GM18511 (cell line): Measurements from ENCODE around the gene VSTM4.

Source experiments
- ATAC-seq: cut with Tn5 transposase; IDR thresholded peaks from one replicate; pipeline ENCODE4 v1.9.1; 2021; ENCODE audit warnings: mild to moderate bottlenecking, moderate library complexity; ENCODE audit not compliant: unreplicated experiment

The VSTM4 gene

DNA sequence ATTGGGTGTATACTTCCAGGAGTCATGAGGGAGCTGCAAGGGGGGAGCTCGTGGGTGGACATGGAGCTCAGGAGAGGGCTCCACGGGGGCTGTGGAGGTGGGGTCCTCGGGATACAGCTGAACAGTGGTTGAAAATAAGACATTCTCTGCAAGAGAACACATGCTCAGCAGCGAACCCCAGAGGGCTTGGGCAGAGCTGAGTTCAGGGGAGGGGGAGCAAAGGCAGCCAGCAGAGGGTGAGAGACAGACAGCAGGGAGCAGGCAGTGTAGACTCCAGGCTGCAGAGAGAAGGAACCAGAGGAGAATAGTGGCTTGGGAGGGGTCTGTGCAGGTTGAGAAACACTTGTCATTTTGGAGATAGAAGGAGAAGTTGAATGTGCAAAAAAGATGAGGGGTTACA lies 102.7 kb downstream of the VSTM4 start:
- ATAC-seq = no peak

DNA sequence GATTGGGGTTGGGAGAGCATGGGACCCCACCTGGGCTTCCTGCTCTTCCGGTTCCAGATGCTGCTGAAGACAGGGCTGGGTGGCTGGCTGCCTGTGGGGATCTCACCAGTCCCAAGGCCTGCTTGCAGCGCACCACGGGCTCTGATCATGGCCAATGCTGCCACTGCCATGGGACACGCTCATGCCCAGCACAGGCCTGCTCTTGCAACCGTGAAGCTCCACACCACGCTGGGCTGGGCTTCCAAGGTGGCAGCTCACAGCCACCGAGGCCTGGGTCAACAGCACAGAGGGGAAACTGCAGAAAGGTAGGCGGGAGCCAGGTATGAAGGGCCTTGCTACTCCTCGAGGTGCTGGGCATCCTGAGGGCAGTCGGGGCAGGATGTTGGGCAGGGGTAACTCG lies 103.6 kb downstream of the VSTM4 start:
- no peak for ATAC-seq

DNA sequence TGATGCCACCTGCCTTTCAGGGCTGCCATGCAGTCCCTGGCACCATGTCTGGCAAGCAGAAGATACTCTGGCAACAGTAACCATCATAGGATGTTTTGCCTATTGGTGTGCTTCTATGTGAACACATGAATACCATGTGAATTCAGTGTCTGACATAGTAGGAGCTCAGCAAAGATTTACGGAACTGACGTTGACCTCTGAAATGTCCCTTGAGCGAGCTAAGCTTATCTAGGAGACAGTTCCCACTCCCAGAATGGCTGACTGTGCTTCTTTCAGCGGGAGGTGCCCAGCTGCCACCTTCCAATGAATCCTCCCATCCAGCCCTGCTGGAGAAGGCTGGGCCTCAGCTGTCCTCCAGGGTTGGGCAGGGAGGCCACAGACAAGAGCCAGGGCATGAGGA lies 104.5 kb downstream of the VSTM4 start:
- no peak for ATAC-seq

DNA sequence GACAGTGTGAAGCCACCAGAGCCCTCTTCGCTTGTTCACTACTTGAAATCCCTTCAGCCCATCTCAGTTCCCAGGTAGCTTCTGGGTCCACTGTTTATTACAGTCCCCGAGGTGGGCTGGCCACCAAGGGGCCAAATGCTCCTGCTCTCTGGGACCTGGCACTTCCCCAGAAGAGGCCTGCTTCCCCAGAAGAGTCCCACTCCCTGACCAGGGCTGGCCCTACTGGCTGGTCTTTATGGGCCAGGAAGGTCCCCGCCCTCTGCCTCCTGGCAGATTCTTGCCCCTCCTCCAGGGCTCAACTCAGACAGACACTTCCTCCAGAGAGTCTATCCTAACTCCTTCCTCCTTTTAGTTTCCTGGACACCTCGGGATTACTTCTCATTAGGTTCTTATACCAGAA lies 105.0 kb downstream of the VSTM4 start:
- ATAC-seq = no peak

DNA sequence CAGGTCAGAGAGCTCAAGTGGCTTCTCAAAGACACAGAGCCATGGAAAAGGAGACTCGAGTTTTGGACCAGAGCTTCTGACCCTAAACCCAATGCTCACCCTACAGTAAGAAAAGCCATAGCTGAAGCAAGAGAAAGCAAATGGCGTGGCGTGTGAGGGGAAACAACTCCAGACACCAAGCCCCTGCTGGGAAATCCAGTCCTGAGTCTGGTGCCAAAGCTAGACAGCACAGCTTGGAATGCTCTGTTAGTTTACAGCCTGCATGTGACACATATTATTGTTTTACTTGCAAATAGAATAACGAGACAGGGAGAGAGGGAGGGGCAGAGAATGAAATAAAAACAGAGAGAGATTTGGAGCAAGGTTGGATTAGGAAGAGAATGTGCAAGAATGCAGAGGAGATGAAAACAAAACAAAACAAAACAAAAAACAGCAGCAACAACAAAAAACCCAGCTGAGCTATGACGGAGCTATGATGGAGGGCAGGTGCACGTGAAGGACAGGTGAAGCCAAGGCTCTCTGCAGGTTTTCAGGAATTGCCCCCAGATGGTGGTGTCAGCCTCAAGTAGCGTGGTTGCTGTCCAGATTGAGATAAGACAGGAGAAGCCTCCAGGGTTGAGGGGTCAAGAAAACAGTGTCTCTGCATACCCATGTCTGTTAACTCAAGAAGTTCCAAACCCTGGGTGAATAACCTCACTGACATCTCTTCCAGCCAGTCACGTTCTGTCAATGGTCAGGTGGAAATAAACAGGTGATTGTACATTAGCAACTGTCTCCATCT lies 105.9 kb downstream of the VSTM4 start:
- no peak for ATAC-seq

DNA sequence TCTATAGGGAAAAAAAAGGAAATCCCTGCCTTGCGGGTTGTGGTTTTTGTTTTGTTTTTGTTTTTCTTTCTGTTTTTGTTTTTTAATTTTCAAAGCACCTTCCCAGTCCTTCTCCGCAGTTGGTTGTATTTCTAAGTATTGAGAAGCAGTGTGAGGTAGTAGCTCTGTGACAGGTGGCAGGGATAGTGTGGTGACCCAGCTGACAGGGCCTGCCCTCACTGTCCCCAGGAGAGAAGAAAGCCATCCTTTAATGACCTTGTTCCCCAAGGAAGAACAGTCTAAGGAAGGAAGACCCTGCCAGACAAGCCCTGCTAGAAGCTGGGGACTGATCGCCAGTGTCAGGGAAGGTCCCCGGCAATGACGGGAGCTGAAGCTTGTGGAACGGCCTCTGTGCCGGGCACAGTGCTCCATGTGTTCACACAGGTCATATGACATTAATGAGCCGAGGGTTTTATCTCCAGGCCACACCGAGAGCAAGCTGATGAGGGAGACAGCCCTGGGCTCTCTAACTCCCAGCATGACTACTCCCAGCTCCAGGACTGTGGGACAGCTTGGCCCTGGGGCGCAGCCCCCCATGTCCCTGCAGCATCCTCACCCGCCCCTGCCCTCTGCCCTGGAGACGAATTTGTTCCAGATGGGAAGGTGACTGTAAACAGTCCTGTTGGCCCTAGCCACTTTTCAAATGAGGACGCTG lies 106.7 kb downstream of the VSTM4 start:
- no peak for ATAC-seq

DNA sequence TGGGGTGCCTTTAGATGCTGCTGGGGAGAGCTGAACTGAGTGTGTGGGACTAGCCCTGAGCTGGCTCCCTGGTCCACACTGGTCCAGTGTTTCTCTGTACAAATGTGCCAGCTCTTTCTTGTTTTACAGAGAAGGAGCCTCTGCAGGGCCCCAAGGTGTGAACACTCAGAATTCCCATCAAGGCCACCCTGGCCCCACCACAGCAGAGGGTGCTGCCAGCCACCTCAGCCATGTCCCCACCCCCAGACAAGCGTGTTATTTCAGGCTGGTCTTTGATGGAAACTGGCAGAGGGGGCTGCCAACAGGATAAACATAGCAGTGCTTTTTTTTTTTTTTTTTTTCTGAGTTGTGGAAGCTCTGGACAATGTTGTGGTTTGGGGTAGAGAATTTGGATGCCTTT lies 107.2 kb downstream of the VSTM4 start:
- no peak for ATAC-seq

DNA sequence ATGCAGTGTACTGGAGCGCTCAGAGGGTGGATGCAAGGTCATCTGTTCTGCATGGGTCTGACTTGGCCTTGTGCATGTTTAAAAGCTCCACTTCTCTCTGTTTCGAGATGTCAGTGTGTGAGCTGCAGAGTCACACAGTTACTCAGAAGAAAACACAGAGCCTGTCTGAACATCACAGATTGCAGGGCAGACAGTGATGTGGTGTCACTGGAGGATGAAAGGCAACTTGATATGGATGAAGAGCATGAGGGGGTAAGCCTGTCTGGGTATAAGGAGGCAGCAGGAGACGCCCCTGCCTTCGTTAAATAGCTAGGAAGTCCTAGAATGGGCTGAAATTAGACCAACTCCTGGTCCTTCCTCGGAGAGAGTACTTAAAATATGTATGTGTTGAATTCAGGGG lies 108.2 kb downstream of the VSTM4 start:
- ATAC-seq = no peak

DNA sequence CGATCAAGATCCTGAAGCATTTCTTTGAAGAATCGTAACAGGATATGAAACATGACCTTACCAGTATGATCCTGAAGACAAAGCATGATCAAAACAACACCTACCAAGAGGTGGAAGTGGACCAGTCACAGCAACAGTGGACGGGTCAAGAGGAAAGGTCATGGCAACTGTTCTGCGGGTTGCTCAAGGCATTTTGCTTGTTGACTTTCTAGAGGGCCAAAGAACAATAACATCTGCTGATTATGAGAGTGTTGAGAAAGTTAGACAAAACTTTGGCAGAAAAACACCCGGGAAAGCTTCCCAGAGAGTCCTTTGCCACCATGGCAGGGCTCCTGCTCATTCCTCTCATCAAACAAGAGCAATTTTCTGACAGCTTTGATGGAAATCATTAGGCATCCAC lies 110.1 kb downstream of the VSTM4 start:
- ATAC-seq = no peak

DNA sequence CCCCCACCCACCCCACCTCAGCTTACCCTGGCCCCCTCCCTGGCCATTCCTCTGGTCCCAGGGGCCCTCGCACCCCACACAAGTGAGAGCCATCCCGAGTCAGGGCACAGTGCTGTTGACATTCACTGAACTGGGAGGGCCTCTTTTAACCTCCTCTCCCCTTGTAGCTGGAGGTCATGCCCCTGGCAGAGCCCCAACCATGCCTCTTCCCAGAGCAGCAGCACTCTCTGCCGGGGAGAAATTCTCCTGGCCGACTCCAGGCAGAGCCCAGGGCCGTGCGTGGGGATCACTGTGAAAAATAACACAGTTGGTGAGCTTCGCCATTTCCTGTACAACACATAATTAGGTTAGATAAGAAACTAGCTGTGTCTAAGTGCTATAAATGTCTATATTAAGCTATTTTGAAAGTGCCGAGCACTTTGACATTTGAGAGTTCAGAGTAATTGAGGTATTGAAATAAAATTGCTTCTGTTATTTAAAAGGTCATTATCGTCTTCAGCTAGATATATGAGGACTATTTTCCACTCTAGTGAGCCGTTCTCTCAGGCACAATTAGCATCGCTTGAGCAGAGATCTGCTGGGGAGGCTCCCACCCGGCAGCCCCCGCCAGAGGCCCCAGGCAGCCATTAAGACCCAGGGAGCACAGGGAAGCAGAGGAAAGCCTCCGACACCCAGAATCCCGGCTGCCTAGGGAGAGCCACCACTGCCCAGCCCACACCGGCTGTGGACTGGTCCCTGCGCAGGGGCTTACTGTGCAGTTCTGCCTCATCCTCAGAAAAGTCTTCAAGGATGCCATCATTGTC lies 113.3 kb downstream of the VSTM4 start:
- ATAC-seq = no peak

DNA sequence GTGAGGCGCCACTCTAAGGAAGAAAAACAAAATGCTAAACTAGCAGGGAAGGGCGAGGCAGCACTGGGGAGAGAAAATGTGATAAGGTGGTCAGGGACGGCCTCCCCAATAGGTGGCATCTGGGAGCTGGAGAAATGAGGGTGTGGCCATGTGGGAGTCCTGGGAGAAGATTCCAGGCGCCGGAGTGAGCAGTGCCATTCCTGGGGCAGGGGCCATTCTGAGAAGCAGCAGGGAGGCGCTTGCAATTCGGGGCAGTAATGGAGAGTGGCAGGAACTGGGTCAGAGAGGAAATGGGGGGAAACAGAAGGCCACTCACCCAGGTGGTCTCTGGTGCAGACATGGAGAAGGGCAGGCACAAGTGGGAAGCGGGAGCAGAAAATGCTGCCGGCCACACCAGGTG lies 113.9 kb downstream of the VSTM4 start:
- no peak for ATAC-seq

DNA sequence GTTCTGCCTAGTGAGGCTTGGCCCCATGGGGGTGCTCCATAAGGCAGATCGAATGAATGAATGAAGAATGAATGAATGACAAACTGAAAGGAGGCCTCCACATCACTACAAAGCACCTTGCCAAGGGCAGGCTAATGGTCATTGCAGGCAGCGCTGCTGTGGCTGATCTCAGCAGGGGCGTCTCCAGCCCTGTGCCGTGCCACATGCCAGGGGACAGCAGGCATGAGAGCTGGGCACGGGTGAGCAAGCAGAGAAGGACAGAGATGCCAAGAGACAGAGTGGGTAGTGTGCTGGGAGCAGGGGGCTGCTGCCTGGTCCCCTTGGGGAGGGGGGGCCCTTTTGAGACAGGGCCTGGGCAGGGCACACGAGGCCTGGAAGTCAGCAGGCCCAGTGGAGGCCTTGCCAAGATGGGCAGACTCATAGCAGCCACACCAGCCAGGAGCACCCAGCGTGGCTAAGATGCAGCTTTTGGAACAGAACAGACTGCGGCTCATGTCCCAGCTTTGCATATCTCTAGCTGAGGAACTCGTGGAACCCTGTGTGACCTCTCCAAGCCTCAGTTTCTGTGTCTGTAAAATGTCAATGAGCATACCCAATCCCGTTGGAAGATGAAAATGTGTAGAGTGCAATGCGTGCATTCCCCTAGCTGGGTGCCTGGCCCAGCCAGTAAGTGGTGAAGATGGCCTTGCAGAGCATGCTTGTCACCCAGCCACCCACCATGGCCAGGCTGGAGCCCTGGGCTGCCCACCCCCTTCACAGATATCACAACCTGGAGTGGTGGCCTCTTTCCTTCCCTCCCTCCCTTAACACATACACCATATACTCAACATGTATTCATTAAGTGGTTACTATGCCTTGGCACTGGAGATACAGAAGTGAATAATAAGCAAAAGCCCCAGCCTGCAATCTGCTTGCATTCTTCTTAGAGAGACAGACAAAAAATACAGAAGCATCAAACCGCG lies 114.6 kb downstream of the VSTM4 start:
- ATAC-seq = no peak

DNA sequence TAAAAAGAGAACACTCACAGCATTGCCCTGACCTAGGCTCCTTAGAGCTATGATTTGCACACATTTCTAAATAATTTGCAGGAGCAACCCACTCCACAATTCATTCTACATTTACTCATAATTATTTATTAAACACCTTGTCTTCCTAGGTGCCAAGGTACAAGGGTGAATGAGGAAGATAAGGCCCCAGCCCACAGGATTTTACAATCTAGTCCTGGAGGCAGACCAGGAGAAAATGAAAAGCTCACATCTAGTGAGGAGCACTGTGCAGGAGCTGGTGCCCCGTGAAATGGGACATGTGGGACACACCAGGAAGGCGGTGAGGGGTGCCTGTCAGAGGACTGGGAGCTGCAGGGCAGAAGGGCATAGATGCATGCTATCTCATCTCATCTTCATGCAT lies 116.0 kb downstream of the VSTM4 start:
- ATAC-seq = no peak

DNA sequence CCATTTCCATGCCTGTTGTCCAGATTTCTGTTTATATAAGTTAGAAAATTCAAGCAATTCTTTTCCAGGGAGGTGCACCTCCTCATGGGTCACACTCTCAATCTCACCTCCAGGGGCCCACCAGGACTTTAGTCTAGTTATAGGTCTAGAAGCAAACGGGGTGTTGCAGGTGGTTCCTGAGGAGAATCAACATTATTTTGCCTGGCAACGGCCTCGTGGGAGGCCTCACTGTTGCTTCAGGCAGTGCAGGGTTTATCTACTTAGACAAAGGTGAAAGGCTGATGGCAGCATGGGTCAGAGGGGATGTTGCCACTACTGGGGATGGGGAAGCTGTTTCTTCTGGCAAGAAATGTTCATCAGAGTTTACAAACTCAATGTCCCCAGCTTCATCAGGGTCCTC lies 119.0 kb downstream of the VSTM4 start:
- no peak for ATAC-seq

DNA sequence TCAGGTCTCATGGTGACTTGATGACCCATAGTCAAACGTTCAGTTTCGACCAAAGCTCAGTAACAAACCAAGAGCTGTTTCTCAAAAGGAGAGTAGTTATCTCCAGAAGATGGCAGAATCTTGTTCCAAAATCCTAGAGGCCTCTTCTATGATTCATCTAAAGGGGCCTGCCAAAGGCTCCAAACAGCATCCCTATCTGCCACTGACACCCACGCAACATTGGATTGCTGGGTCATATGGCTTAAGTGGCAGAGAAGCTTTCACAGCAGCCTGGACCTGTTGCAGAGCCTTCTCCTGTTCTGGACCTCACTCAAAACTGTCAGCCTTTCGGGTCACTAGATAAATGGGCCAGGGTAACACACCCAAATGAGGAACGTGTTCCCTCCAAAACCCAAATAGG lies 121.7 kb downstream of the VSTM4 start:
- no peak for ATAC-seq

DNA sequence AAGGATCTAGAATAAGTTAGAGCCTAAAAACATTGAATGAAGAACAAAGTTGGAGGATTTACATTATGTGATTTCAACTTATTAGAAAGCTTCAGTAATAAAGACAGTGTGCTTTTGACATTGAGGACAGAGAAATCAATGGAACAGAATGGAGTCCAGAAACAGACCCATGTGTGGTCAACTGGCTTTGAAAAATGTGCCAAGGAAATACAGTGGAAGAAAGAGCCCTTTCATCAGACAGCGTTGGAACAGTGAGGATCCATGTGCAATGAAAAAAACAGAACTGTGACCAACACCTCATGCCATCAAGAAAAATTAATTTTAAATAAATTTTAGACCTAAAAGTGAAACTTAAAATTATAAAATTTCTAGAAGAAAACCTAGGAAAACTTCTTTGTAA lies 125.1 kb downstream of the VSTM4 start:
- no peak for ATAC-seq

DNA sequence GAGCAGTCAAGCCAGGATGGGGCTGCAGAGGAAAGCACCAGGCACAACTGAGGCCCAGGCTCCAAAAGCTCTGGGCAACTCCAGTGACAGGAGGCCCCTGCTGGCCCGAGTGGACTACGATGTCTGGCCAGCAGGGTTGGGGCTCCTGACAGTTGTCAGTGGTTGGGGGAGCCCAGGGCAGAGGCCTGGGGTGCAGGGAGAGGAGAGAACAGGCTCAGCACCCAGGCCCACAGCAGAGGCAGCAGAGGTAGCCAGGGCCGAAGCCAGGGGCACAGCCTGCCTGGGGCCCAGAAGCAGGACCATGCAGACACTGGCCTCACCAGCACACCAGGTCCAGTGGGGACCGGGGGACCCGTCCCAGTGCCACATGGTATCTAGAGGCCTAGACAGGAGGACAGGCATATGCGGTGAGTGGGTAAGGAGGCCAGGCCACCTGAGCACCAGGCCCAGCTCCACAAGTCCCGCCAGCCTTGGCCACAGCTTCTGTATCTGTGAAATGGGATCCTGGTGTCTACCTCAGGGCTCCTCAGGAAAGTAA lies 129.6 kb downstream of the VSTM4 start:
- ATAC-seq = no peak

DNA sequence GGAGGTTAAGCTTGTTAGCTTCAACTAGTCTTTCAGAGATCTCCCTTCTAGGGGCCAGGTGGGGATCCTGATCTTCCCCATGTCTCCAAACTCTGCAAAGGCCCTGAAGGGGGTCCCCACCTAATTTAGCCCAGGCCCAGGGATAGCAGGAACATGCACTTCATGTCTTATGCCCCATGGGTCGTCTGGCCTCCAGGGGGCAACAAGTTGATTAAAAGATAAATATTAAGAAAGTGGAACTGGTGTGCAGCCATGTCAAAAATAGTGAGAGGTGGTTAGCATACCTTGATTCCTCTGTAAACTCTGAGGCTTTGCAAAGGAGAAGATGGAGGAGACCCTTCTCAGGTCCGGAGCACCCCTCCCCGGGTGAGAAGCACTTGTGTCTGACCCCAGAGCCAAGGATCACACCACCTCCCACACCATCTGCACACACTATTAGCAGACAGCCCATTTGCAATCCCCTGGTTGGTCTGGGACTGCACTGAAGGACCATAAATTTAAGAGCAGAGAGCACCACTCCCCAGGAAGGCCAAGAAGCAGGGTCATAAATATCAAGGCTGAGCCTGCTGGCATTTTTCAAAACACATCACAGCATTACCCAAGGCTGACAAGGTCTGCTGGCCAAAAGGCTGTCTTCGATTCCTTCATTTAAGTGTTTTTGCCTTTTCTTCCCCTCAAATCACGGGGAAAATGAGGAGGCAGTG lies 131.5 kb downstream of the VSTM4 start:
- ATAC-seq = no peak

DNA sequence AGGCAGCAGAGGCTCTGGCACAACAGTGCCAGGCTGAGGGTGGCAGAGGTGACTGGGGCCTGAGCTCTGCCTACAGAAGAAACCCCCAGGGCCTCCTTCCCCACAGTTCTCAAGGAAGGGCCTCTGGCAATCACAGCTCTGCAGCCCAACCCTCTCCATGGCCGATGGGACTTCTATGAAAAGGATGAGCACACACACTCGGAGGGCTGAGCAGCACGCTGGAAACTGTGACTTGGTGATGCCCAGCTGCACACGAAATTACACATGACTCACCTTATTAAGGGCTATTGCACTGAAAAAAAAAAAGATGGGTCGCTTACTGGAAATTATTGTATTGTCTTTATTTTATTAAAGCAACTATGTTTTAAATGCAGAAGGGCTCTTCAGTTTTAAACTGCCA lies 132.7 kb downstream of the VSTM4 start:
- ATAC-seq = no peak
